ENCODE data around the gene RRP8. TPM values are rescaled to one million over a fixed set of nuclear protein-coding genes. Genes with fewer than 3 reads are reported as not detected.

RRP8 gene
- total and polyA plus RNA-seq, 8 donors: 1.8 to 23.1 (median 14.8) TPM

GRCh38 chr11:6567371-6567745, 36.1 kb downstream of the RRP8 start:
- H3K4me1 ChIP-seq: peaks cover 0 to 30% (median 6%) of the 10 kb centered on the region in 4 donors
- DNase-seq: no peak
- no peaks in the 10 kb centered on the region for H3K9me3 ChIP-seq
- no peak overlapping the region for H3K27ac ChIP-seq
- H3K36me3 ChIP-seq: peaks cover 0 to 17% (median 8%) of the 10 kb centered on the region in 4 donors
- H3K4me3 ChIP-seq: no peak overlapping the region
- no peaks in the 10 kb centered on the region for H3K27me3 ChIP-seq
- intact Hi-C loops (cut with DNase I; ENCODE audit: low total_unique reads): no loop called here
- 86 to 97% (median 95%) methylated on average over 1 to 7 of the region's 7 CpGs for WGBS, 5 donors
- no peak for TF ChIP-seq POLR2A (IDR thresholded peaks at IDR 0.05)
- no peak for TF ChIP-seq EP300 (IDR thresholded peaks at IDR 0.05)
- TF ChIP-seq CTCF (IDR thresholded peaks at IDR 0.05): no peak
- TF ChIP-seq POLR2AphosphoS5 (IDR thresholded peaks at IDR 0.05): no peak

DNA sequence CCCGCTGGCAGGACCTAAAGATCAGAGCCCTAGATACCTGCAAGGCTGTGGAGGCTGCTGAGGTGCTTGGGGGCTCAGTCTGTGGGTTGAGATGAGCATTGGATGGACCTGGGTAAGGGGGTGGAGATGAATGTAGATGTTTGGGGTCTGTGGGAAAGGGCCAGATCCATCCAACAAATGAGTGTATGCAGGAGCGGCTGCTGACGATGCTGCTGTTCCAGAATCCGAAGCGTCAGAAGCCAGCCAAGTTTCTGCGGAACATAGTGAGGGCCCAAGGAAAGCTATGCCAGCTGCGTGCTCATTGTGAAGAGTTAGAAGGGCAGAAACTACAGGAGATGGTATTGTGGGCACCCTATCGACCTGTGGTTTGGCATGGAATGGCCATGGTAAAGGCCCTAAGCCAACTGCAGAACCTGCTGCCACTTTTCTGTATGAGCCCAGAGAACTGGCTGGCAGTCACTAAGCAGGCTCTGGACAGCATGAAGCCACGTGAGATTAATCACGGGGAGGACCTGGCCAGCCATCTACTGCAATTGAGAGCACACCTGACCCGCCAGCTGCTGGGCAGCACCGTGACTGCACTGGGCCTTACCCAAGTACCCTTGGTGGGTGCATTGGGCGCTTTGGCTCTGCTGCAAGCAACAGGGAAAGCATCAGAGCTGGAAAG, 36.6 kb downstream of the RRP8 start:
- 88 to 92% (median 91%) methylated on average over 8 to 13 of the region's 13 CpGs for WGBS, 5 donors
- intact Hi-C loops (cut with DNase I; ENCODE audit: low total_unique reads): no loop called here
- Histone ChIP-seq H3K36me3 (peaks cover 0 to 17% (median 8%) of the 10 kb centered on the region in 4 donors), H3K27me3 (no peaks in the 10 kb centered on the region), H3K4me1 (peaks cover 0 to 25% (median 6%) of the 10 kb centered on the region in 4 donors), H3K27ac (no peak overlapping the region), H3K9me3 (no peaks in the 10 kb centered on the region), H3K4me3 (no peak overlapping the region)
- no peak for DNase-seq
- no peak for TF ChIP-seq POLR2A (IDR thresholded peaks at IDR 0.05)
- TF ChIP-seq CTCF (IDR thresholded peaks at IDR 0.05): no peak
- no peak for TF ChIP-seq EP300 (IDR thresholded peaks at IDR 0.05)
- no peak for TF ChIP-seq POLR2AphosphoS5 (IDR thresholded peaks at IDR 0.05)

DNA sequence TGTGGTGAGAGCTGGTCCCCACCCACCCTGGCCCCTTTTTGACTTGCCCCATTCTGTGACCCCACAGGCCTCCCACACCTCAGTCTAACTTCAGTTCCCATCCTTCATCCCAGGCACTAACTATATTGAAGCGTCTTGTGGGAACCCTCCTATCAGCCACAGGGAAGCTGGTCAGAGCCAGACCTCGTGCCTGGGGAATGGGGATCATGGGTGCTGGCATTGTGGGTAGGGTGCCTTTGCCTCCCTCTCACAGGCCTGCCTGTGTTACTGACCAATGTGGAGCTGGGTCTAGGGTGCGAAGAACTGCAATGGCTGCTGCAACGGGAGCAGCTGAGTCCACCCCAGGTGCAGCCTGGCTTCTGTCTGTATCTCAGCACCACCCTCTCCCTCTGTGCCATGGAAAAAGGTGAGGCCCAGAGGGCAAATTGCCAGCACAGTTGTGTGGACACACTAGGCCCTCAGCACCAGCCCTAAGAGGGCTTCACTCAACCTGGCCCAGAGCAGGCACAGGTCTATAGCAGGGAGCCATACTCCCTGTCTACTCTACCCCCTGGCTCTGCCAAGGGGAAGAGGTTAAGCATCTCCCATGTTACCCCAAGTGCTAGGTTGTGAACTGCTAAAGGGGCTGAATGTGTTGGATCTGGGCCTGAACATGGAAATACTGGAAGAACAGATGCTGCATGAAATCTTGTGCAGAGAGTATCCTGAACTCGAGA, 37.3 kb downstream of the RRP8 start:
- peaks cover 0 to 17% (median 8%) of the 10 kb centered on the region in 4 donors for H3K36me3 ChIP-seq
- DNase-seq: no peak
- H3K9me3 ChIP-seq: no peaks in the 10 kb centered on the region
- intact Hi-C loops (cut with DNase I; ENCODE audit: low total_unique reads): no loop called here
- H3K27ac ChIP-seq: no peak overlapping the region
- no peak for TF ChIP-seq POLR2A (IDR thresholded peaks at IDR 0.05)
- TF ChIP-seq EP300 (IDR thresholded peaks at IDR 0.05): no peak
- no peak for TF ChIP-seq POLR2AphosphoS5 (IDR thresholded peaks at IDR 0.05)
- TF ChIP-seq CTCF (IDR thresholded peaks at IDR 0.05): no peak
- H3K27me3 ChIP-seq: no peaks in the 10 kb centered on the region
- no peak overlapping the region for H3K4me3 ChIP-seq
- 80 to 93% (median 90%) methylated on average over 5 of the region's 5 CpGs for WGBS, 5 donors
- peaks cover 0 to 18% (median 6%) of the 10 kb centered on the region in 4 donors for H3K4me1 ChIP-seq

GRCh38 chr11:6565325-6565724, 38.1 kb downstream of the RRP8 start:
- Histone ChIP-seq H3K27me3 (no peaks in the 10 kb centered on the region), H3K36me3 (peaks cover 0 to 17% (median 3%) of the 10 kb centered on the region in 4 donors), H3K4me1 (peaks cover 0 to 11% (median 6%) of the 10 kb centered on the region in 4 donors), H3K4me3 (no peak overlapping the region), H3K27ac (no peak overlapping the region), H3K9me3 (no peaks in the 10 kb centered on the region)
- WGBS, 5 donors: 54 to 93% (median 88%) methylated on average over 2 of the region's 2 CpGs
- no peak for TF ChIP-seq EP300 (IDR thresholded peaks at IDR 0.05)
- no peak for DNase-seq
- intact Hi-C loops (cut with DNase I; ENCODE audit: low total_unique reads): no loop called here
